LNCaP clone FGC (cell line): ENCODE results near the gene PCDHB14.

ENCODE experiments used
- DNase-seq: peaks from one replicate; pipeline ENCODE4 v3.0.0-alpha.2; 2011; ENCODE audit warnings: low read depth
- H3K4me3 ChIP-seq: 2 replicates; pipeline ENCODE4 v1.5.1; 2011; ENCODE audit warnings: mild to moderate bottlenecking, low read depth, low read length, control low read depth
- TF ChIP-seq, protein P1 (sequence below): IDR thresholded peaks from 2 replicates; pipeline ENCODE4 v1.5.1; 2012; ENCODE audit warnings: mild to moderate bottlenecking; ENCODE audit not compliant: control insufficient read depth, insufficient read depth; ENCODE audit errors: extremely low read depth

PCDHB14 gene

GRCh38 chr5:141258464-141258863 is 35.3 kb downstream of the PCDHB14 start:
- no peak overlapping the region for H3K4me3 ChIP-seq
- no peak for DNase-seq
- TF ChIP-seq, protein P1, sequence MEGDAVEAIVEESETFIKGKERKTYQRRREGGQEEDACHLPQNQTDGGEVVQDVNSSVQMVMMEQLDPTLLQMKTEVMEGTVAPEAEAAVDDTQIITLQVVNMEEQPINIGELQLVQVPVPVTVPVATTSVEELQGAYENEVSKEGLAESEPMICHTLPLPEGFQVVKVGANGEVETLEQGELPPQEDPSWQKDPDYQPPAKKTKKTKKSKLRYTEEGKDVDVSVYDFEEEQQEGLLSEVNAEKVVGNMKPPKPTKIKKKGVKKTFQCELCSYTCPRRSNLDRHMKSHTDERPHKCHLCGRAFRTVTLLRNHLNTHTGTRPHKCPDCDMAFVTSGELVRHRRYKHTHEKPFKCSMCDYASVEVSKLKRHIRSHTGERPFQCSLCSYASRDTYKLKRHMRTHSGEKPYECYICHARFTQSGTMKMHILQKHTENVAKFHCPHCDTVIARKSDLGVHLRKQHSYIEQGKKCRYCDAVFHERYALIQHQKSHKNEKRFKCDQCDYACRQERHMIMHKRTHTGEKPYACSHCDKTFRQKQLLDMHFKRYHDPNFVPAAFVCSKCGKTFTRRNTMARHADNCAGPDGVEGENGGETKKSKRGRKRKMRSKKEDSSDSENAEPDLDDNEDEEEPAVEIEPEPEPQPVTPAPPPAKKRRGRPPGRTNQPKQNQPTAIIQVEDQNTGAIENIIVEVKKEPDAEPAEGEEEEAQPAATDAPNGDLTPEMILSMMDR: no peak

DNA sequence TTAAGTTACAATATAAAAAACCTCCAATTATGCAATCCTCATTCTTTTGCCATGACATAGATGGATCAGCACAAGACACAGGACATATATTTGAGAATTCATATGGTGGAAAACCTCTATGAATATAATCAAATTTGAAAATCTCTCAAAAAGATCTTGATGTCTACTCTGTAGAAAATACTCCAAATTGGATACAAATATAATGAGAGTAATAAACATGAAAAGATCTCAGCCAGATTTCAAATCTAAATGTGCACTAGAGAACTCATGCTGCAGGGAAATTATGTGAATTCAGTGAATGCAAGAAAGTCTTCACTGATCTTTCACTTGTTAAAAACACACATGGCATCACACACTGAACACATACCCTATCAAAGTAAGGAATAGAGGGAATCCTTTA is 35.8 kb downstream of the PCDHB14 start:
- no peak for DNase-seq

DNA sequence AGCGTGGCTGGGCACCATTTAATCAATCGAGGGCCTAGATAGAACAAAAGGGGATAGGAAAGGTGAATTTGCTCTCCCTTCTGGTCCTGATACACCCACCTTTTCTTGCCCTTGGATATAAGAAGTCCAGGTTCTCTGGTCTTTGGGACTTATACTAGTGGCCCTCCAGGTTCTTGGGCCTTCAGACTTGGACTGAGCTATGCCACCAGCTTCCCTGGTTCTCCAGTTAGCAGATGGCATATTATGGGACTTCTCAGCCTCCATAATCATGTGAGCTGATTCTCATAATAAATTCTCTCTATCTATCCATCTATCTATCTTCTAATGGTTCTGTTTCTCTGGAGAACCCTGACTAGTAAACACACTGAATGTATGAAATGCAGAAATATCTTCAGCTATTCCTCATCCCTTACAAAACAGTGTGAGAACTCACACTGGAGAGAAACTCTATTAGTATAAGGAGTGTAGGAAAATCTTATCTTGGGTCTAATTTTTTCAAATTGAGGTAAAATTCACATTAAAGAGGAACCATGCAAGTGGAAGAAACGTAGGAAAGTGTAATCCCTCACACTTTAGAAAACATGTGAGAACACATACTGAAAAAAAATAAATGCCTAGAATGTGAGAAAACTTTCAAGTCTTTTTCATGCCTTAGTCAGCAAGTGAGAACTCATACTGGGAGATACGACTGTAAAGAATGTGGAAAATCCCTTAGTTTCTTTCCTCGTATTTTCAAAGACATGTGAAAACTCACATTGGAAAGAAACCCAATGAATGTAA is 37.5 kb downstream of the PCDHB14 start:
- H3K4me3 ChIP-seq: no peak overlapping the region
- DNase-seq: peak; percentile 1
- TF ChIP-seq, protein P1: no peak

More for the DNA sequence above, 35.8 kb downstream of the PCDHB14 start:
- TF ChIP-seq, protein P1: no peak
- H3K4me3 ChIP-seq: no peak overlapping the region

DNA sequence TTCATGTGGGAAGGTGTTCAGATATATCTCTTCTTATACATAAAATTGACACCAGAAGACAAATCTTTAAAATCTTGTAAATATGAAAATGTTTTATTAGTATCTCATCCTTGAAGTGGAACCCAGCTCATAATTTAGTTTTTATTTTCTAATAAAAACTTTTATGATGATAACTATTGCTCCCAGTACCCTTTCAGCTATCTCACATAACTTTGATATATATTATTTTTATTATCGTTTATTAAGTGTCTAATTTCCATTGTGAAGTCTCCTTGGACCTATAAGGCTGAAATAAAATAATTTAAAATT is 38.0 kb downstream of the PCDHB14 start:
- DNase-seq: no peak
- TF ChIP-seq, protein P1: no peak
- no peak overlapping the region for H3K4me3 ChIP-seq

DNA sequence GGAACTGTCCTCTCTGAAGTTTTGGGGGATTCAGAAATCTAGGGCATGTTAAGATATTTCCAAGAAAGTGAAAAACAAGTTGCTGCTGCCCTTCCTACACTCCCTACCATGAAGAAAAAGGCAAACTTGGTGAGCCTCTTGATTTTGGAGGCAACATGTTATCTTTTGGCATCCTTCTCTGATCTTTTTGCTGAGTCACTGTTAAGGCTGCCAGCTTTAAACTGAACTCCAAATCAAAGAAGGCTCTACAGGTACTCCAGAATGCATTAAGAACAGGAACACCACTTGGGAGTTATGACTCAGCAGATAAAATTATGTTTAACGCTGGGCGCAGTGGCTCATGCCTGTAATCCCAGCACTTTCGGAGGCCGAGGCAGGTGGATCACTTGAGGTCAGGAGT is 46.1 kb downstream of the PCDHB14 start:
- DNase-seq: no peak
- no peak overlapping the region for H3K4me3 ChIP-seq
- TF ChIP-seq, protein P1: no peak

DNA sequence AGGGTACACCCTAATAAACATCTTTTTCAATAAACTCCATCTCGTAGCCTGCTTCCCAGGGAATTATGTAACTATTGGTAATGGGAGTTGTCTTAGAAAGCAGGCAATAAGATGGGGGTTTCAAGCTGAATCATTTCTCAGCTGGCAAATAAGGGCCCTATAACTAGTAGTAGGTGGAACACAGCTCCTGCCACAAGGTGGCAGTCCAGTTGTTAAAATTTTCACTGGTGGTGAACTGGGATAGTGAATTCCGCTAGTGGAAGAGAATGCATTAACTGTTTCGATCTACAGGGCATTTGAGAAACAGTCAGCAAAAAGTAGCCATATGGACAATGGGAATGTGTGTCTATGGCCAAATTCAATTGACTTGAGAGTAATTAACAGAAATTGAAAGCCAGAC is 49.8 kb downstream of the PCDHB14 start:
- no peak for DNase-seq
- TF ChIP-seq, protein P1: no peak
- H3K4me3 ChIP-seq: no peak overlapping the region
